ENCODE results near the gene TNIK. TPM values are rescaled to one million over a fixed set of nuclear protein-coding genes. Genes with fewer than 3 reads are reported as not detected.

TNIK gene
- total RNA-seq, 2 donors from 2014 or later: 5.6 to 47.1 TPM

DNA sequence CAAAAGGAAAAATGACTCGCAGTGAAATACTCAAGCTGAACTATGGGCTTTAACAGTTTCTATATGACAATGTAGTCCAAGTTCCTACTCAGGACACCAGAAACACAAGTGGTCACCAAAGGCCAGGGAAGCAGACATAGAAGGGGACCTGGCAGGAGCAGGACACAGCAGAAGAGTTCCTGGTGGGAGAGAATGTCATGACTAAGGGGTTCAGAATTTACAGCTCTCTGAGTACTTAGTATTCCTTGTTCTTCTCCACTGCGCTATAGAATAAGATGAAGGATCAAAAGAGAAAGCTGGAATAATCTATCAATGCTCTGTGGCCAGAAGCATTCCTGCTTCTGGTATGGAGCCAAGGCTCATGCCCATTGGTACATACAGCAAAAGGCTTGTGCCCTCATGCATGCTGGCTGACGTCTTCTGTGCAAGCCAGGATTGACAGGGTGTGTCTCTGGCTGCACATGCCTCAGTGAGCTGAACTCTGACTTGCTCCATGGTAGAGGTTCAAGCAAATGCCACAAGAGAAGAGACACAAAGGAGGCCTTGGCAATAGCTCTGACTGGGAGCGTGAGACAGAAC, 305.0 kb downstream of the TNIK start:
- Histone ChIP-seq H3K9me3 (no peaks in the 10 kb centered on the region), H3K27ac (no peak overlapping the region), H3K4me3 (no peak overlapping the region), H3K4me1 (replicated peaks) (no peaks in the 10 kb centered on the region), H3K36me3 (no peaks in the 10 kb centered on the region), H3K27me3 (replicated peaks; ENCODE audit: insufficient read depth) (no peaks in the 10 kb centered on the region)
- no peak for DNase-seq (ENCODE audit: low spot score)
- intact Hi-C loops (cut with DNase I): loop anchor here (10.0 kb wide), 1 partner anchor 410 kb away; no protein-coding TSS in a partner anchor
- TF ChIP-seq, protein P1, sequence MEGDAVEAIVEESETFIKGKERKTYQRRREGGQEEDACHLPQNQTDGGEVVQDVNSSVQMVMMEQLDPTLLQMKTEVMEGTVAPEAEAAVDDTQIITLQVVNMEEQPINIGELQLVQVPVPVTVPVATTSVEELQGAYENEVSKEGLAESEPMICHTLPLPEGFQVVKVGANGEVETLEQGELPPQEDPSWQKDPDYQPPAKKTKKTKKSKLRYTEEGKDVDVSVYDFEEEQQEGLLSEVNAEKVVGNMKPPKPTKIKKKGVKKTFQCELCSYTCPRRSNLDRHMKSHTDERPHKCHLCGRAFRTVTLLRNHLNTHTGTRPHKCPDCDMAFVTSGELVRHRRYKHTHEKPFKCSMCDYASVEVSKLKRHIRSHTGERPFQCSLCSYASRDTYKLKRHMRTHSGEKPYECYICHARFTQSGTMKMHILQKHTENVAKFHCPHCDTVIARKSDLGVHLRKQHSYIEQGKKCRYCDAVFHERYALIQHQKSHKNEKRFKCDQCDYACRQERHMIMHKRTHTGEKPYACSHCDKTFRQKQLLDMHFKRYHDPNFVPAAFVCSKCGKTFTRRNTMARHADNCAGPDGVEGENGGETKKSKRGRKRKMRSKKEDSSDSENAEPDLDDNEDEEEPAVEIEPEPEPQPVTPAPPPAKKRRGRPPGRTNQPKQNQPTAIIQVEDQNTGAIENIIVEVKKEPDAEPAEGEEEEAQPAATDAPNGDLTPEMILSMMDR (IDR thresholded peaks at IDR 0.05): no peak
- no peak for TF ChIP-seq POLR2A (IDR thresholded peaks at IDR 0.05)
- TF ChIP-seq POLR2AphosphoS5 (IDR thresholded peaks at IDR 0.05): no peak
- WGBS: 82% methylated on average over 4 of the region's 4 CpGs

DNA sequence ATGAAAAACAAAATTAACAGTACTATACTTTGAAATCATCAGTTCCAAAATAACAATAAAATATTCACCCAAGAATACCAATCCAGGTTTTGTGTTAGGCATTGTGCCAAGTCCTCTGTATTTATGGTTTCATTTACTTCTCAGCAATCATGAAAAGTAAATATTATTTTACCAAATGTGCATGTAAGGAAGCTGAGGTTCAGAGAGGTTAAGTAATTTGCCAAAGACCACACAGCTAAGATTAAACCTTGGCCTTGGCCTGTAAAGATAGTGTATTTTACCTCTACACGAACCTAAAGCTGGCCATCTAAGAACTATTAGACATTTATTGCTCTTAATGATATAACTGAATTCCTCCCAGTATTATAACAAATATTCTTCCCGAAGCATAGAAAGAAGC, 309.3 kb downstream of the TNIK start:
- Histone ChIP-seq H3K9me3 (no peaks in the 10 kb centered on the region), H3K27me3 (replicated peaks; ENCODE audit: insufficient read depth) (no peaks in the 10 kb centered on the region), H3K27ac (no peak overlapping the region), H3K36me3 (no peaks in the 10 kb centered on the region), H3K4me3 (no peak overlapping the region), H3K4me1 (replicated peaks) (no peaks in the 10 kb centered on the region)
- intact Hi-C loops (cut with DNase I): loop anchor here (10.0 kb wide), 1 partner anchor 414 kb away; no protein-coding TSS in a partner anchor
- TF ChIP-seq POLR2AphosphoS5 (IDR thresholded peaks at IDR 0.05): no peak
- TF ChIP-seq POLR2A (IDR thresholded peaks at IDR 0.05): no peak
- TF ChIP-seq, protein P1 (IDR thresholded peaks at IDR 0.05): no peak
- WGBS: 66% methylated on average over 2 of the region's 2 CpGs
- no peak for DNase-seq (ENCODE audit: low spot score)

DNA sequence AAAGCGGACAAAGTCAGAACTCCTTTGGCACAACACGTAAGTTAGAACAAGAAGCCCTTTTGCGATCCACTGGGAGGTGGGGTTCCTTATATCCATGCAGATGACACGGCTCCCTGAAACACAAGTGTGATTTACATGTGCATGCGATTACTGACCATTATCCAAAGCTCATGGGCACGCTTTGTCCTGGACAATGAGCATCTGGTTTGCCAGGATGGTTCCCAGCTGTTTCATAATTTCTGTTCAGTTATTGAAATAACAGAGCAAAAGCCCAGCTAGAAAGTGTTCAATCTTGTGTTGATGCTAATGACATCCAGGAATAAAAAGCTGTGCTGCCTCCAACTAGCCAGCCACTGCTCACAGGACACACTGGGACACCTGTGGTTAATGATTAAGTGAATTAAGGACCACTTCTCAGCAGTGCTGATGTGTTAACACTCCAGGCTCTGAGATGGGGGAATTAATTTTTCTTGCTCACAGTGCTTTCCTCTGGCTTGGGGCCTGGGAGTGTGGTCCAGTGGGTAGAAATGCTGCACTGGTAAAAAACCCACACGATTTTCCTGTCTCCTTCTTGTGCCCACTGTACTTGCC, 310.6 kb downstream of the TNIK start:
- Histone ChIP-seq H3K27me3 (replicated peaks; ENCODE audit: insufficient read depth) (no peaks in the 10 kb centered on the region), H3K36me3 (no peaks in the 10 kb centered on the region), H3K9me3 (no peaks in the 10 kb centered on the region), H3K4me1 (replicated peaks) (no peaks in the 10 kb centered on the region), H3K27ac (no peak overlapping the region), H3K4me3 (no peak overlapping the region)
- no peak for TF ChIP-seq POLR2A (IDR thresholded peaks at IDR 0.05)
- TF ChIP-seq, protein P1 (IDR thresholded peaks at IDR 0.05): no peak
- no peak for TF ChIP-seq POLR2AphosphoS5 (IDR thresholded peaks at IDR 0.05)
- WGBS: 83% methylated on average over 7 of the region's 7 CpGs
- intact Hi-C loops (cut with DNase I): loop anchor here (10.0 kb wide), 1 partner anchor 415 kb away; no protein-coding TSS in a partner anchor
- DNase-seq (ENCODE audit: low spot score): no peak

DNA sequence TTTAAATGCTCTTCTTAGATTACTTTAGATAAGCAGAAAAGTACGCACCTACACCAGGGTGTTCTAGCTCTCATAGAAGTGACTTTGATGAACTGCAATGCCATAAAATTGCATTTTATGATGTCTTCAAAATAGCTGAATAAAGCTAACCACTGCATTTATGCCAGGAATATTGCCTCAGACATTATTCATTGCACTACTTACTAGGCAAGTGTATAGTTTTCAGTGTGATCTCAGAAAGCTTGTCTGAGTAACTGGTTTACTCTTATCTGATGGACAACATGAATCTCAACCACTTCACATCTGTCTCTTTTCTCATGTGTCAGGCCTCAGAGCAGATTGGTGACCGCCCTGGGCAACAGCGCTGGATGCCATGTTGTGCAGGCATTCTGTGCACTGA, 314.4 kb downstream of the TNIK start:
- no peaks in the 10 kb centered on the region for H3K4me1 ChIP-seq (replicated peaks)
- DNase-seq (ENCODE audit: low spot score): no peak
- WGBS: 48% methylated on average over 3 of the region's 3 CpGs
- H3K27ac ChIP-seq: no peak overlapping the region
- no peak overlapping the region for H3K4me3 ChIP-seq
- H3K9me3 ChIP-seq: no peaks in the 10 kb centered on the region
- H3K27me3 ChIP-seq (replicated peaks; ENCODE audit: insufficient read depth): no peaks in the 10 kb centered on the region
- TF ChIP-seq POLR2AphosphoS5 (IDR thresholded peaks at IDR 0.05) (no peak), POLR2A (IDR thresholded peaks at IDR 0.05) (no peak)
- TF ChIP-seq, protein P1 (IDR thresholded peaks at IDR 0.05): no peak
- intact Hi-C loops (cut with DNase I): no loop called here
- H3K36me3 ChIP-seq: no peaks in the 10 kb centered on the region

DNA sequence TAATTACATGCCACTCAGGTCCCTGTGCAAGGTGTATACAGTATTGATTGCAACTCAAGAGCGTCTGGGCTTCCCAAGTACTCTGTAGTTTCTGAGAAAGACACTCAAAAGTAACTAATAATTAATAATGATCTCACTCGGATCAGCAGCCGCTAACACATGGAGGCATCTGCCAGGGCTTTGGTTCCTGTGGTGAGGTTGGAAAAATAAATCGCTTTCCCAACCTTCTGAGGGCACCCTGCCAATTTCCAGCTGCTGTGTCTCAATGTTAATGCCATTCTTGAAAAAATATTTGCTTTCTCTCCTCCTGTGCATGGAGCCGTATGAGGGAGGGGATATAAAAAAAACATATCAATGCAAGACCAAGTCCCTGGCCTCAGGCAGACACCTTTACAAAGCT, 317.2 kb downstream of the TNIK start:
- H3K4me3 ChIP-seq: no peak overlapping the region
- WGBS: 72% methylated on average over 5 of the region's 5 CpGs
- TF ChIP-seq POLR2AphosphoS5 (IDR thresholded peaks at IDR 0.05): no peak
- TF ChIP-seq, protein P1 (IDR thresholded peaks at IDR 0.05): no peak
- TF ChIP-seq POLR2A (IDR thresholded peaks at IDR 0.05): no peak
- no peak for DNase-seq (ENCODE audit: low spot score)
- H3K27ac ChIP-seq: no peak overlapping the region
- H3K9me3 ChIP-seq: no peaks in the 10 kb centered on the region
- intact Hi-C loops (cut with DNase I): no loop called here
- no peaks in the 10 kb centered on the region for H3K36me3 ChIP-seq
- no peaks in the 10 kb centered on the region for H3K4me1 ChIP-seq (replicated peaks)
- no peaks in the 10 kb centered on the region for H3K27me3 ChIP-seq (replicated peaks; ENCODE audit: insufficient read depth)

Data from prostate gland (tissue), 2 donors.